HG03469 (cell line): ENCODE results near the gene DGKD.
"Not testable (repeated sequence)": the region's sequence is repeated elsewhere in the genome, so short reads cannot be mapped to it uniquely, and the experiment has no call there.

Experiments used
- ATAC-seq: cut with Tn5 transposase; IDR thresholded peaks from one replicate; pipeline ENCODE4 v1.9.1; 2021; ENCODE audit warnings: mild to moderate bottlenecking, moderate library complexity, moderate number of reproducible peaks; ENCODE audit not compliant: unreplicated experiment

DGKD gene

DNA sequence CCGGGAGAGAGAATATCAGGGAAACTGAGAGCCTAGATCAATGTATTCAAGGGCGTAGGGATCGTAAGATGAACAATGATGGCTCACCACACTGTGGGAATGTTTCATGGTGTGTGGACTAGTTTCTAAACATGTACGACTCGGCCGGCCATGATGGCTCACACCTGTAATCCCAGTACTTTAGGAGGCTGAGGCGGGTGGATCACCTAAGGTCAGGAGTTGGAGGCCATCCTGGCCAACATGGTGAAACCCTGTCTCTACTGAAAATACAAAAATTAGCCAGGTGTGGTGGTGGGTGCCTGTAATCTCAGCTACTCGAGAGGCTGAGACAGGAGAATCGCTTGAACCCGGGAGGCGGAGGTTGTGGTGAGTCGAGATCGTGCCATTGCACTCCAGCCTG is 18.2 kb upstream of the DGKD start:
- ATAC-seq, result not testable (repeated sequence)

DNA sequence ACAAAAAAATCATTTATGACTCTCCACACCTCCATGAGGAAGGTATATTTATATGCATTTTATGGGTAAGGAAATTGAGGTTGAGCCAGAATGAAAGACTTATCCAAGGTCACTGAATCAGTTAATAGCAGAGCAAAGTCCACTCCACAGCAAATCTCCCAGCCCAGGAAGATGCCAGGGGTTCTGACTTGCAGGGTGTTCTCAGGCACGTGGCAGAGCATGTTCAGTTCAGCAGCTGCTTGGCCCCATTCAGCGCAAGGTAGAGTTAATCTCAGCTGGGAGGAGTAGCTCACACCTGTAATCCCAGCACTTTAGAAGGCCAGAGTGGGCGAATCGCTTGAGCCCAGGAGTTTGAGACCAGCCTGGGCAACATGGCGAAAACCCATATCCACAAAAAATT is 17.8 kb upstream of the DGKD start:
- no peak for ATAC-seq

DNA sequence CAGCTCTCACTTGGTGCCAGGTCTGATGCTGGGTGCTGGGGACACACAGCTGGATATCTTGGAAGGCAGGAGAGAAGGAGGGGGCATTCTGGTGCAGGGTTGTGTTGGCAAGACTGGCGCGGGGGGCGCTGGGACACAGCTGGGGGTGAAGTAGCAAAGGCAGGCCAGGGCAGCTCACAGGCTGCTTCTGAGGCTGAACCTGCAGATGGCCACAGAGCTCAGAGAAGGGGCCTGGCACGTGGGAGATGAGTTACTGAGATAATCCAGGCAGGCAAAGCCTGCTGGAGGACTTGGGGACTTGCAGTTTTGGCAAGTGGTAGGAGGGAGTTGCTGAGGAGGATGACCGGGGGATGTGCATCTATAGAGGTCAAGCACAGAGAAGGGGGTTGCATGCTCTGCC is 16.2 kb upstream of the DGKD start:
- ATAC-seq, result no peak

DNA sequence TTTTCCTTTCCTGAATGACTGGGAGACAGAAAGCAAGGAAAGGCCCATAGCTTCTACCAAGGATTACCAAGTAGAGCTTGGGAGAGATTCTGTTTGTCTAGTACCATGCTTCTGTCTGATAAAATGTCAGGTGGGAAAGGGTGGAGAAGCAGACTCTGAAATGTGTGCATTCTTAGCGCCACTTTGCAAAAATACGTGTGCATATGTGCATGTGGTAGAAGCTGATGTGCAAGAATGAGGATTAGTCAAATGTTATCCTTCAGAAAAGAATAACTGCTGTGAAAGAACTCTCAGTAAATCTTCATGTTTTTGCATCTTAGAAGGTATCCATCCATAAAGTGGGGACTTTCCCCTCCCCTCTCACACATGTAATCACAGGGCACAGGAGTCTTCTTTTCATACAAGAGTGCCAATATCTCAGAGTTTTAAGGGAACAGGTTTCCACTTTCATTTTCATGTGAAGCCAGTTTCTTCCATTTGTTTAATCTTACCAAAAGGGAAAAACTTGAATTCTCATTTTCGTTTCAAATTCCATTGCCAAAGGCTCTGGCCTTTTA is 15.4 kb upstream of the DGKD start:
- ATAC-seq, result no peak

DNA sequence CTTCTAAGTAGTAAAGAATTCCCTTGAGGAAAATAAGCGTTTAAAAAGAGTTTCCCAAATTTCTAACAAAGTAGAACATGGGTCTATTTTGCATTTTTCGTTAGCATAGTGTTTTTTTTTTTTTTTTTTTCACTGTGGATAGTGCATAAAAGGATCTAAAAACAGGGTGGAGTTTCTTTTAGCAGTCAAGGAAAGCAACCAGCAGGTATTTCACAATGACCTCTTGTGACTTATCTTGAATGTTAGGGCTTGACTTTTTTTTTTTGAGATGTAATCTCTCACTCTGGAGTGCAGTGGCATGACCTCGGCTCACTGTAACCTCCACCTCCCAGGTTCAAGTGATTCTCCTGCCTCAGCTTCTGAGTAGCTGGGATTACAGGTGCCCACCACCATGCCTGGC is 14.9 kb upstream of the DGKD start:
- no peak for ATAC-seq

DNA sequence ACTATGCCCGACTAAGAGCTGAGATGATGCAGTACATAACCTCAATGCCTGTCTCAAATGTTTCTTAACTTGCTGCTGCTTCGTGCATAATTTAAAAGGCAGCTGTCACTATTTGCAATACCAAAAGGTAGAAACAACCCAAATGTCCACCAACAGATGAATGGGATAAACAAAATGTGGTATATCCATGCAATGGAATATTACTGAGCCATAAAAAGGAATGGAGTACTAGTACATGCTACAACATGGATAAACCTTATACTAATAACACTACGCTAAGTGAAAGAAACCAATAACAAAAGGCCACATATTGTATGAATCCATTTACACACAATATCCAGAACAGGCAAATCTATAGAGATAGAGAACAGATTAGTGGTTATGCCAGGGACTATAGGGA is 13.0 kb upstream of the DGKD start:
- ATAC-seq, result no peak

DNA sequence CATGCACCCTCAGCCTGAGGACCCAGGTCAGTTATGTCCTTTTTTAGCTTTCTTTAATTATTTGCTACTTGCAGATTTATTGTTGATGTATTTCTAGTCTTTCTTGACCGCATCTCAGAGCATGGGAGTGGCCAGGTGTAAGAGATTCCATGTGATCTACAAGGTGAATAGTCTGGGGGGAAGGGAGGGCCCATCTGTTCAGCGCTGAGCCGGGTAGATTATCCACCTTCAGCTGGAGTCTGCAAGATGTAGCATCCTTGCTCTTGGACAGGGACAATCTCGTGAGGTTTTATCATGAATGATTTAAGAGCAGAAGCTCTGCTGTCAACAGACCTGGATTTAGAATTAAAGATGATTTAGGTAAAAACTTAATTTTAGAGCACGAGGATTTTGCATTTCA is 12.0 kb upstream of the DGKD start:
- ATAC-seq, result no peak

DNA sequence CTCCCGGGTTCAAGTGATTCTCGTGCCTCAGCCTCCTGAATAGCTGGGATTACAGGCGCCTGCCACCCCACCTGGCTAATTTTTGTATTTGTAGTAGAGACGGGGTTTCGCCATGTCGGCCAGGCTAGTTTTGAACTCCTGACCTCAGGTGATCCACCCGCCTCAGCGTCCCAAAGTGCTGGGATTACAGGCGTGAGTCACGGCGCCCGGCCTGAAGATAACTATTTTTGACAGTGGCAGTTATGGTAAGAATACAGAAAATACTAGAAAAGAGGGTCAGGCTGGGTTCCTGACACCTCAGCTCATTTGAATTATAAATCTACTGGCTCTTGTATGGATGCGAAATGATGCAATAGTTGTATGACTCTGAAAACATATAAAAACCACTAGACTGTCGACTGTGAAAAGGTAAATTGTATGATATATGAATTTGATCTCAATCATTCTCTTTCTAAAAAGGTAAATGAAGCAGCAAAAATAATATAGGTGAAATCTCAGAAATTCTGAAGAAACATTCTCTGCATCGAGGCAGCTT is 11.1 kb upstream of the DGKD start:
- no peak for ATAC-seq

DNA sequence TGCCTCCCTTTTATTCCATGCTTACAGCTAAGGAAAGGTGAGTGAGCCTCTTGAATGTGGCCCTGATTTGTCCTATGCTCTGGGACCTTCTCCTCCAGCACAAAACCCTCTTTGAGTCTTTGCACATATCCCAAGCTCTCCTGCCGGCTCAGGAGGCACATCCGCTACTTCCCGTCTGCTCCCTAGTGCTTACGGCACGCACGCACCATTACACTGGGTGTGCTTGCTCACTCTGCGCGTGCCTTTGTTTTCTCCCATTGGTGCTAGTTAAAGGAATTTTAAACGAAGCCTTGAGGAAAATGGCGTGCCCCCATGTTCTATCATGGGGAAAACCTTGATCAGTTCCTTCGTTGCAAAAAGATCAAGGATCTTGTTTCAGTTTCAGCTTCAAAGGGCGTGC is 7.9 kb upstream of the DGKD start:
- ATAC-seq, result no peak

DNA sequence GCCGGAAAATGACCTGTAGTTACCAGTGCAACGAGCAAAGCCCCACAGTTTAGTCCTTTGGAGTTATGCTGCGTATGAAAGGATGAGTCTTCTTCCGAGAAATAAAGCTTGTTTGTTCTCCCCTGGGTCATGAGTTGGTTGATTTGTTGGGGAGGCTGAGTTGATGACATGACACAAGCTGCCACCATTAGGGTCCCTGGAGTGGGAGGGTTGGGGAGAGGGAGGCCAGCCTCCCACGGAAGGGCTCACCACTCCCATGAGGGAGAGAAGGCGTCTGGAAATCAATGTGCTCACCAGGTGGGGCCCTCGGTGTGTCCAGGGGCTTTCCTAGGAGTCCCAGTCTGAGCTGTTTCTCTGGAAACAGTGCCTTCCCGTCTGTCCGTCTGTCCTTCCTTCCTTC is 7.4 kb upstream of the DGKD start:
- no peak for ATAC-seq

DNA sequence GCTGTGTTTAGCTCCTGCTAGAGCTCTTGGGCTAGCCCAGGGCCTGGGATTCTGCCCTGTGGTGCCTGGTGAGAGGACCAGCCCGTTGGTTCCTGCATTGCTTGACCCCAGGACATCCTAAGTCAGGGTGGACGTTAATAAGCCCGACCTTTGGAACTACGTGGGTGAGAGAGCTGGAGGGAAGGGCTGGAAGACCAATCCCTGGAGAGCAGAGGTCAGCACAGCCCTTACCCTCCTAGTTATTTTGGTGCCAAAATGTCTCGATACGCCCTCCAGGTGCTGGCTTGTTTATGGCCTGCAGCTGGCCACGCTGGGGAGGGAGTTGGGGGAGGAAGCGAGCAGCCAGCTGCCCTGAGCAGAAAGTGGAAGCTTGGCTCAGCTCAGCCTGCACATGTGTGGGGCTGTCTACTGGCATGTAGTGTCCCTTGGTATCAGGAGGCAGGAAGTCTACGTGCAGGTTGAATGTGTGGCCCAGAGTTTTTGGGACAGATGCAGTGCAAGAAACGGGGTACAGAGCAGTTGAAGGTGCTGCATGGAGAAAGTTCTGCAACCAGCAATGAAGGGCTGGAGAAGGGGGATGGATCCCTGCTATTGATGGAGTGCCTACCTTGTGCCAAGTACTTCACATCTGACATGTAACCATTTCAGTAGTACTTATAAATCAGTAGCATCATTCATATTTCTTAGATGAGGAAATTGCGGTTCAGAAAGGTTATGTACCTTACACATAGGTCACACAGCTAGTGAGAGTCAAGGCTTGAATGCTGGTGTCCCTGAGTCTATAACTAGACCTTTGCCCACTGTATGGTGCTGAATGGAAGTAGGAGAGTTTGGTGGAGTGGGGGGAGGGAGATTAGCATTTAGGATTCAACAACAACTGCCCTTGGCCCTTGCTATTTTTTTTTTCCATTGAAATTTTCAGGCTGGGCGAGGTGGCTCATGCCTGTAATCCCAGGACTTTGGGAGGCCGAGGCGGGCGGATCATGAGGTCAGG is 5.0 kb upstream of the DGKD start:
- no peak for ATAC-seq

DNA sequence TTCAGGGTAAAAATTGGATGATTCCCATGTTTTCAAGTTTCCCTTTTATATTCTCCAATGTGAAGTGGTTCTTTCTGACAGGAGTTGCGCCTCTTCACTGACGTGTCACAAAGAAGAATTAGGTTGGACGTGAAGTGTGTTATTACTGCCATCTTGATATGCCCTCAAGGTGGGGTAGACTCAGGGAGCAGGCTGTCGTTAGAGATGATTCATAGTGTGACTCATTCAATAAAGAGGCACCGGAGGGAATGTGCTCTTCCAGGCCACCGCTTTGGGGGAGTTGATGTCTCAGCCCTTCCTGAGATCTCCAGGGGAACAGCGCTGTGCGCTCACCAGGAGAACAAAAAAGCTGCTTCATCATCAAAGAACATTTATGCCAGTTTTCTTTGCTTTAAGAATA is 3.6 kb upstream of the DGKD start:
- ATAC-seq, result no peak

DNA sequence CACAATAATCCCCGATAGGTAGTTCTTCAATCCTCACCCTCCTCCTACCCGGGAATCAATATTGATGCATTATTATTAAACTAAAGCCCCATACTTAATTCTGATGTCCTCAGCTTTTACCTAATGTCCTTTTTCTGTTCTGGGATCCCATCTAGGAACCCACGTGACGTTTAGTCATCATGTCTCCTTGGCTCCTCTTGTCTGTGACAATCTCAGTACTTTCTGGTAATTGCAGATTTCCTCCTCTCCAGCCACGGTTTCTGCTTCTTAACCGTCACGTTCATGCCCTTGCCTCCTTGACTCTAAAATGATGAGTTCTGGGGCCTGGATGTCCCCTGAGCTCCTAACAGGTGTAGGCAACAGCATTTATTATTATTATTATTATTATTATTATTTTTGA is 2.9 kb upstream of the DGKD start:
- ATAC-seq, result no peak

DNA sequence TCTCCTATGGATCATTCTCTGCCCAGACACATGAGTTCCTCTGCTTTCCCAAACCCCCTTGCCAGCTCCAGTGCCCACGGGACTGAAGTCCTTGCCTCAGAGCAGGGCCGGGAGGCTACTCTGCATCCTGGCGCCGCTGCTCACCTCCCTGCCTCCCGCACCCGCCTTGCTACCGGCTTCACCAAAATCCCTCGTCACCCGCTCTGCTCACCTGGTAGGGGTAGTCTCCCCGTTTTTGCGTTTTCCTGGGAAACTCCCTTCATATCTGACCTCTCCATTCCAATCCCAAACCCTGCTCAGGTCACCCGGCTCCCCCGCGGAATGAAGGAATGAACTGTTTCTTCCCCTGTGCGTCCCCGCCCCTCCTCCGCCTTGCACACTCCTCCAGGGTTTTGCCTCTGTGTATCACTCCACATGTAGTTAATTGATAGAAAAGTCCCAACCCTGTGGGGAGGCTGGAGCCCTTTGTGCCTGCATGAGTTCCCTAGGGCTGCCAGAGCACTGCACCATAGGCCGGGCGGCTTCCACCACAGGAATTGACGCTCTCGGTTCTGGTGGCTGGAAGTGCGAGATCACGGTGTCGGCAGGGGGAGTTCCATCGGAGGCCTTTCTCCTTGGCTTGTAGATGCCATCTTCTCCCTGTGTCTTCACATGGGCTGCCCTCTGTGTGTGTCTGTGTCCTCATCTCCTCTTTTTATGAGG is 2.0 kb upstream of the DGKD start:
- ATAC-seq, result no peak

DNA sequence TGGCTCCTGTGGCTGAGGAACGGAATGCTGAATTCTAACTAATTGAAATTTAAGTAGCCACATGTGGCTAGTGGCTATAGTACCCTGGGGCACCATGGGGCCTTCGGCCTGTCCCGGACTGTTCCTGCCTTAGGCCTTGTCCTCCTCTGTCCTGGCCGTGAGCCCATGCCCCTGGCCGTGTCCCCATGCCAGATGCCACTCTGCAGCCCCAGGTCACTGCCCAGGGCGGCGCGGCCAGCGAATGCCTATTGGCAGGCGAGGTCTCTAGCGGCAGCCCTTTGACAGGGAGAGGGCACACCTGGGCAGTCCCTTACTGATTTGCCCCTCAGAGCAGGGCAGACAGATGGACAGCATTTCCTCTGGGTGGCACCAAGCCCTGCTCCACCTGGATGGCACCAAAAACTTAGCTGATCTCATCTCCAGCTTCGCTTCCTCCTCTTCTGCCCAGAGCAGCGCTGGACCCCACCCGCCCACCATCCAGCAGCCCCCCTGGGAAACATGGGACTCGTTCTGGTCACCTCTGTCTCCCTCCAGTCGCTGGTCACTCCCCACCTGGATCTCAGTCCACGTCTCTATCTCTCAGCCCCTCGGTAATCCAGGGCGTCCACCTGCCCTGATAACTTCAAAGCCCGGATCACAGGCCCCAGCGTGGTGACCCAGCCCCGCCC is 1.1 kb upstream of the DGKD start:
- no peak for ATAC-seq

DNA sequence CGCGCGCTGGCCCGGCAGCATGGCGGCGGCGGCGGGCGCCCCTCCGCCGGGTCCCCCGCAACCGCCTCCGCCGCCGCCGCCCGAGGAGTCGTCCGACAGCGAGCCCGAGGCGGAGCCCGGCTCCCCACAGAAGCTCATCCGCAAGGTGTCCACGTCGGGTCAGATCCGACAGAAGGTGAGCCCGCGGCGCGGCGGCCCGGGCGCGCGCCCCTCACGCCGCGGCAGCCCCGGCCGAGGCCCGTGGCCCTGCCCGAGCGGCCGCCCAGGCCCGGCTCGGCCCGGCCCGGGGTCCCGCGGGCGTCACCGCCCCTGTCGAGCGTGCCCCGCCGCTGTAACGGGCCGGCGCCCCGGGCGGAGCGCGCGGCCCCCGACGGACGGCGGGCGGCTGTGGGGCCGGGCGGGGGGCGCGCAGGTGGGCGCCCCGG is 218 bp downstream of the DGKD start:
- ATAC-seq, result no peak

DNA sequence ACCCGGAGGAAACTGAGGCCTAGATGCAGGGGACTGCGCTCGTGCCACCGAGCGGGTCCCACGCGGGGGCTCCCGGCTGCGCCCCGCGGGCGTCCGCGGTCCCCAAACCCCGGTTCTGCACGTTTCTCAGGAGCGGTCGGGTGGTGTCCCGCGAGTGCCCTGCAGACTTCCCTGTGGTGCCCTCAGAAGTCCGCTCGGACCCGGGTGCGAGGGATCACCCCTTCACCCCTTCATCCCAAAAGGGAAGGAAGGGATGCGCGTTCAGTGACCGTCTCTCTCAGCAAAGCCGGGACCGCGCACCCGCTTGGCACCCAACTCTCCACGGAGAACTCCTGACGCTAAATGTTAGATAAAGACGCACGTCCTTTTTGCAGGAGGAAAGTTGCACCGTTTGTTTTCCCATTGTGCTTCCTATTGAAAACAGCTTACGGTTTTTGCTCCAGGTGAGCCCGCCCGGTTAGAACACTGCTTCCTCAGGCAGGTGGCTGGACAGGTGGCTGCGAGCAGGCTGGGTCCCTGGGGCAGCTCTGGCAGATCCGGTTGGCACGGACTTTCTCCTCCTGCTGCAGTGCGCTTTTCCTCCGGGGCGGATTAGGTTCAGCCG is 779 bp downstream of the DGKD start:
- no peak for ATAC-seq

DNA sequence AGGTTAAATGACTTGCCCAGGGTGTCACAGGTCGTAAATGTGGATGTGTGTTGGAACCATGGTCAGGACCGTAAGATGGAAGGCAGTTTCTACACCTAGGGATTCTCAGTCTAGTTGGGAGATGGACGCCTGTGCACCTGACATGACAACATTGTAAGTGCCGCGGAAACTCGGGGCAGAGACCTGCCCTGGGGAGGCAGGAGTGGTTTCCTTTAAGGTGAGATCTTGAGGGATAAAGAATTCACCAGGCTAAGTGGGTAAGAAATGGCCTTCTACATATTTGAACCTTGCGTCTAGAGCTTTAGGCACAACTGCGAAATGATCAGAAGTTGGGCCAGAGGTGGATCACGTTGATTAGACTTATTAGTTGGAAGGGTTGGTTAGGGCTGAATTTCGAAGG is 1.6 kb downstream of the DGKD start:
- ATAC-seq, result no peak

DNA sequence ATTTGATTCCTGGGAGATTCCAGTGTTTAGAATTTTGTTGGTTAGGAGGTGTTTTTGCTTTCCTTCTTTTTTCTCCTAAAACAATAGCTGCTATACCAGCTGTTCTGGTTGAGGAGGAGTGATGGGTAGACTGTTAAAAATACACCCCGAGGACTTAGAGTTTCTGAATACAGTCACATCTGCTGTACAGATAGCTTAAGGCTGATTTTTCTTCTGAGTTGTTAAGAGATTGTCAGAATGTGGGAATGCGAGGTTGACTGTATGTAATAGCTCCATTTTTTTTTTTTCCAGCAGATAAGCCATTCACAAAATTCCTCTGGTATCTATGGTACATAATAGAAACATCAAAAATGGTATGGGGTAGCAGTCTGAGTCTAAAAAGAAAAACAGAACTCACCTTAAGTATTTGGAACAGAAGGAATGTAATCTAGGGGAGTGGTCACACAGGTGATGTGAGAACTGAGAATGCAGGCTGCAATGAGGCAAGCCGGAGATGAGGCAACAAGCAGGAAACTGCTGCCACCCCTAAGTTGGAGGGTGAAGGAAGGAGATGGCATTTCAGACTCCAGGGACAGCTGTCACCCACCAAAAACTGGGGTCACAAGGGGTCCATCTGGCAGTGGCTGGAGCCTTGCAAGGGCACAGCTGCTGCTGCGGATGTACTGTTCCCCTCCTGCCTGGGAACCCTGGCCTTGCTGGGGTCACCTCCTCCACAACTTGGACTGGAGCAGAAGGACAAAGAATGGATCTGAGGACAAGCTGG is 2.4 kb downstream of the DGKD start:
- ATAC-seq, result no peak

DNA sequence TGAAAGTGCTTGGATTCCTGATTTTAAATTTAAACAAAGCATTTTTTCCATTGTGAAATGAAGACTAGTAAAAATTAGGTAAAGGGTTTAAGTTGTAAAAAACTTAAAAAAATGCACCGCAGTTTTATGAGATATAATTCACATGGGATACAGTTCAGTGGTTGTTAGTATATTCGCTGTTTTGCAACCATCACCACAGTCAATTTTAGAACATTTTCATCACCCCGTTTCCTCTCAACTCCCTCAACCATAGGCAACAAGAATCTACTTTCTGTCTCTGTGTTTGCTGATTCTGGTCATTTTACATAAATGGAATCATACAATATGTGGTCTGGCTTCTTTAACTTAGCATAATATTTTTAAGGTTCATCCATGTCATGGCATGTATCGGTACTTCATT is 4.0 kb downstream of the DGKD start:
- no peak for ATAC-seq
